BJ (cell line): ENCODE measurements around the gene GABRE. TPM values are rescaled to one million over a fixed set of nuclear protein-coding genes. Genes with fewer than 3 reads are reported as not detected.

ENCODE experiments used
- CTCF ChIA-PET: fragments of 350-600 bp; formaldehyde crosslinking; extraction: SDS; loops from one replicate; lab custom pipeline; 2021; ENCODE audit warnings: antibody characterized with exemption, inconsistent platforms; lab: Yijun Ruan, JAX
- POLR2A ChIA-PET: fragments of 300-600 bp; sonication (Branson Sonifier 250); formaldehyde crosslinking; extraction: SDS; loops from one replicate; lab custom pipeline; 2021; ENCODE audit warnings: antibody characterized with exemption; lab: Charles Lee
- DNase-seq: peaks from one replicate; pipeline ENCODE4 v3.0.0-alpha.2; 2011; ENCODE audit warnings: low read depth
- H3K27me3 ChIP-seq: 2 replicates; pipeline ENCODE4 v1.6.0; 2011; ENCODE audit warnings: low read length; ENCODE audit not compliant: control insufficient read depth, insufficient read depth
- H3K36me3 ChIP-seq: 2 replicates; pipeline ENCODE4 v1.5.1; 2011; ENCODE audit warnings: low read length; ENCODE audit not compliant: control insufficient read depth, insufficient read depth
- H3K4me3 ChIP-seq: 2 replicates; pipeline ENCODE4 v1.5.1; 2011; ENCODE audit warnings: low read depth, mild to moderate bottlenecking, control low read depth, low read length
- CTCF ChIP-seq: IDR thresholded peaks from 2 replicates; pipeline ENCODE4 v1.5.1; 2011; ENCODE audit warnings: low read depth, mild to moderate bottlenecking, control low read depth, inconsistent platforms, low read length, moderate library complexity; ENCODE audit not compliant: insufficient read depth
- polyA plus RNA-seq: library from polyadenylated mRNA; depleted of rRNA; stranded (reverse); fragments of >200 nt; gene quantifications from 2 replicates; pipeline ENCODE4 v1.2.3, GENCODE V29; 2011

GABRE gene
- polyA plus RNA-seq, 1 experiment = 37.8 TPM

GRCh38 chrX:151923648-151924047 is 50.8 kb downstream of the GABRE start:
- ChIA-PET POLR2A (no interaction called here), CTCF (no interaction called here)
- no peak for DNase-seq
- Histone ChIP-seq H3K4me3 (no peak overlapping the region), H3K36me3 (no peaks in the 10 kb centered on the region), H3K27me3 (no peaks in the 10 kb centered on the region)
- no peak for TF ChIP-seq CTCF

- POLR2A ChIA-PET = no interaction called here
- CTCF ChIA-PET = no interaction called here
Measured at GRCh38 chrX:151922692-151923091, 51.8 kb downstream of the GABRE start.

GRCh38 chrX:151921866-151922265 is 52.6 kb downstream of the GABRE start:
- Histone ChIP-seq H3K36me3 (no peaks in the 10 kb centered on the region), H3K27me3 (no peaks in the 10 kb centered on the region), H3K4me3 (no peak overlapping the region)
- ChIA-PET CTCF (no interaction called here), POLR2A (no interaction called here)
- TF ChIP-seq CTCF = no peak
- DNase-seq = no peak

More at GRCh38 chrX:151922692-151923091, 51.8 kb downstream of the GABRE start:
- no peak overlapping the region for H3K4me3 ChIP-seq
- TF ChIP-seq CTCF = no peak
- H3K27me3 ChIP-seq = no peaks in the 10 kb centered on the region
- no peak for DNase-seq
- H3K36me3 ChIP-seq = no peaks in the 10 kb centered on the region

- Histone ChIP-seq H3K4me3 (no peak overlapping the region), H3K36me3 (no peaks in the 10 kb centered on the region), H3K27me3 (no peaks in the 10 kb centered on the region)
- no peak for TF ChIP-seq CTCF
- POLR2A ChIA-PET = no interaction called here
- CTCF ChIA-PET = no interaction called here
- no peak for DNase-seq
Measured at GRCh38 chrX:151921292-151921691, 53.2 kb downstream of the GABRE start.

GRCh38 chrX:151920530-151920929 is 53.9 kb downstream of the GABRE start:
- CTCF ChIA-PET = no interaction called here
- POLR2A ChIA-PET = no interaction called here

More at GRCh38 chrX:151920530-151920929, 53.9 kb downstream of the GABRE start:
- no peak overlapping the region for H3K4me3 ChIP-seq
- no peak for DNase-seq
- H3K27me3 ChIP-seq = no peaks in the 10 kb centered on the region
- H3K36me3 ChIP-seq = no peaks in the 10 kb centered on the region
- no peak for TF ChIP-seq CTCF
